Mesothelial cell of epicardium (in vitro differentiated cells): Measurements from ENCODE around the gene SWT1. TPM values are rescaled to one million over a fixed set of nuclear protein-coding genes. Genes with fewer than 3 reads are reported as not detected.

Experiments used
- DNase-seq, 2 experiments: peaks; one replicate each; pipeline ENCODE4 v3.0.0; 2021; ENCODE audit warnings: low spot score in 2 of 2; ENCODE audit not compliant: unreplicated experiment in 2 of 2
- H3K27ac Mint-ChIP-seq: 2 replicates; pipeline ENCODE4 v1.8.0; 2021; ENCODE audit warnings: mixed read lengths
- H3K27me3 Mint-ChIP-seq: 2 replicates; pipeline ENCODE4 v1.8.0; 2021; ENCODE audit warnings: low read depth, mixed read lengths
- H3K36me3 Mint-ChIP-seq: 2 replicates; pipeline ENCODE4 v1.8.0; 2021; ENCODE audit warnings: mixed read lengths
- H3K4me1 Mint-ChIP-seq: 2 replicates; pipeline ENCODE4 v1.8.0; 2021; ENCODE audit warnings: mixed read lengths
- H3K4me3 Mint-ChIP-seq: 2 replicates; pipeline ENCODE4 v1.8.0; 2021; ENCODE audit warnings: mild to moderate bottlenecking, moderate library complexity, mixed read lengths
- H3K9me3 Mint-ChIP-seq: 2 replicates; pipeline ENCODE4 v1.8.0; 2021; ENCODE audit warnings: mixed read lengths
- total RNA-seq: library from RNA; stranded (reverse); gene quantifications from 3 replicates; pipeline ENCODE4 v1.2.1, GENCODE V29; 2021
- TF ChIP-seq, protein P1 (sequence below): fragments of 200-600 bp; sonication (generic); IDR thresholded peaks from one replicate; pipeline ENCODE4 v1.5.0; 2021; ENCODE audit warnings: antibody characterized with exemption; ENCODE audit not compliant: unreplicated experiment

The SWT1 gene
- total RNA-seq, 1 donor from 2014 or later = 8.0 TPM

DNA sequence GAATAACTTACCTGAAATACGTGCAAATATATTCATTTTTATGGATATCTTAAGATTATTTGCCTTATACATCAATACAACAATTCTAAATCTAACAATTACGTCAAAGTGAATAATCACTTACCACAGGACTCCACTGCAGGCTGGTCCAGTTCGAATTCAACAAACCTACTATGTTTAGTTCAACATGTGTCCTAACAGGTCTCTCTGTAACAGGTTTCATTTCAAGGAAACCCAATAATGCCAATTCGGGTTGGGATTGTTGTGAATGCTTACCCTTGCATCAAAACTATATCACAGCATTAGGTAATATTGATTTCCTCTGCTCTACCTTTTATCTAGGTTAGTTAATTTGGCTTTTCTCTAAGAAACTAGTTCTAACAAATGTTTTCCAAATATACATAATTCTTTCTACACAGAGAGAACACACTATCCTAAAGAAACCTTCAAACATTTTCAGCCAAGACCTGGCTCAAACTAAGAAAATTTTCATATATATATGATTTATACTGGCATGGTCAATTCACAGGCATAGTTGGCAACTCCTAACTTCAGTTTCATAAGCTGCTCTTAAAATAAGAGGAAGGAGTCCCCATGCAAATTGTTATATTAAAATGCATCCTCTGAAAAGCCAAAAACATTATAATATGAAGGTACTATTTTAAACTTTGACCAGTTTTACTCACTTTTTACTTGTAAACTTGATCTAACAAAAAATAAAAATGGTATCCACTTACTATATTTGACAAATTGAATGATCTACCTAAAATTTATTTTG lies 155.6 kb downstream of the SWT1 start:
- Mint-ChIP-seq H3K27me3 (no peaks in the 10 kb centered on the region), H3K4me3 (peak overlapping the region; percentile 92), H3K36me3 (peaks cover 14% of the 10 kb centered on the region), H3K4me1 (peaks cover 49% of the 10 kb centered on the region), H3K27ac (no peak overlapping the region), H3K9me3 (no peaks in the 10 kb centered on the region)
- no peak for DNase-seq
- TF ChIP-seq, protein P1, sequence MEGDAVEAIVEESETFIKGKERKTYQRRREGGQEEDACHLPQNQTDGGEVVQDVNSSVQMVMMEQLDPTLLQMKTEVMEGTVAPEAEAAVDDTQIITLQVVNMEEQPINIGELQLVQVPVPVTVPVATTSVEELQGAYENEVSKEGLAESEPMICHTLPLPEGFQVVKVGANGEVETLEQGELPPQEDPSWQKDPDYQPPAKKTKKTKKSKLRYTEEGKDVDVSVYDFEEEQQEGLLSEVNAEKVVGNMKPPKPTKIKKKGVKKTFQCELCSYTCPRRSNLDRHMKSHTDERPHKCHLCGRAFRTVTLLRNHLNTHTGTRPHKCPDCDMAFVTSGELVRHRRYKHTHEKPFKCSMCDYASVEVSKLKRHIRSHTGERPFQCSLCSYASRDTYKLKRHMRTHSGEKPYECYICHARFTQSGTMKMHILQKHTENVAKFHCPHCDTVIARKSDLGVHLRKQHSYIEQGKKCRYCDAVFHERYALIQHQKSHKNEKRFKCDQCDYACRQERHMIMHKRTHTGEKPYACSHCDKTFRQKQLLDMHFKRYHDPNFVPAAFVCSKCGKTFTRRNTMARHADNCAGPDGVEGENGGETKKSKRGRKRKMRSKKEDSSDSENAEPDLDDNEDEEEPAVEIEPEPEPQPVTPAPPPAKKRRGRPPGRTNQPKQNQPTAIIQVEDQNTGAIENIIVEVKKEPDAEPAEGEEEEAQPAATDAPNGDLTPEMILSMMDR = no peak

DNA sequence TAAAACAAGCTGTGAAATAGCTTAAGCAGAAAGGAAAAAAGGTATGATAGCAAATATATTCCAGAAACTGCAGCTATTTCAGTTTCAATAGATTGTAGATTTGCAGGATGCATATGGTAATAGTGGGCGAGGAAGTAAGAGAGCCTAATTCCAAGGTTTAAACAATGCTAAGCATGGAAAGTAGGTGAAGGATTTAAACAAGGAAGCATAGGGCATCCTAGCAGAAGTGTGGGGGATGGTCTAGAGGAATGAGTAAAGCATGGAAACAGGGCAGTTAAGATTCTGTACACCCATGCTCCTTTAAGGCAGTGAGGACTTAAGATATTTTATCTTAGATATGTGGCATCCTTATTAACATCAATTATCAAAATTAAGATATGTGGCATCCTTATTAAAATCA lies 157.4 kb downstream of the SWT1 start:
- Mint-ChIP-seq H3K27me3 (no peaks in the 10 kb centered on the region), H3K4me3 (peak overlapping the region; percentile 92), H3K9me3 (no peaks in the 10 kb centered on the region), H3K36me3 (peaks cover 5% of the 10 kb centered on the region), H3K4me1 (peaks cover 63% of the 10 kb centered on the region), H3K27ac (peak overlapping the region; percentile 37)
- DNase-seq = no peak
- TF ChIP-seq, protein P1 = no peak

- peak overlapping the region; percentile 98 for H3K27ac Mint-ChIP-seq
- DNase-seq = no peak
- peaks cover 4% of the 10 kb centered on the region for H3K36me3 Mint-ChIP-seq
- H3K4me1 Mint-ChIP-seq = peaks cover 61% of the 10 kb centered on the region
- TF ChIP-seq, protein P1 = no peak
- H3K9me3 Mint-ChIP-seq = no peaks in the 10 kb centered on the region
- peak overlapping the region; percentile 92 for H3K4me3 Mint-ChIP-seq
- H3K27me3 Mint-ChIP-seq = no peaks in the 10 kb centered on the region
Measured at GRCh38 chr1:185315445-185316071, 158.6 kb downstream of the SWT1 start.

GRCh38 chr1:185316163-185317033 lies 159.4 kb downstream of the SWT1 start:
- Mint-ChIP-seq H3K36me3 (peaks cover 8% of the 10 kb centered on the region), H3K27me3 (no peaks in the 10 kb centered on the region), H3K9me3 (peaks cover 7% of the 10 kb centered on the region), H3K27ac (peak overlapping the region; percentile 98), H3K4me1 (peaks cover 59% of the 10 kb centered on the region), H3K4me3 (peak overlapping the region; percentile 92)
- DNase-seq = peak; percentile 93 to 95
- TF ChIP-seq, protein P1 = no peak

- H3K4me3 Mint-ChIP-seq = peak within 1 kb of the TSS; percentile 92
- H3K27me3 Mint-ChIP-seq = no peaks in the 10 kb centered on the region
- peaks cover 7% of the 10 kb centered on the region for H3K9me3 Mint-ChIP-seq
- peak; percentile 78 to 83 for DNase-seq
- peaks cover 52% of the 10 kb centered on the region for H3K4me1 Mint-ChIP-seq
- peaks cover 8% of the 10 kb centered on the region for H3K36me3 Mint-ChIP-seq
- H3K27ac Mint-ChIP-seq = peak within 1 kb of the TSS; percentile 98
- TF ChIP-seq, protein P1 = no peak
Measured at GRCh38 chr1:185317034-185317885, 160.3 kb downstream of the SWT1 start, which contains the start of gene IVNS1ABP. IVNS1ABP (minus strand) TSS chr1:185317243; CDS start chr1:185309493, 7,750 bp downstream.
